Stimulated activated CD8-positive, alpha-beta memory T cell treated with anti-CD3 and anti-CD28 coated beads, Interleukin-15, amount 100 ng/mL, for 4 hours (primary cell): ENCODE results near the gene GALNTL6.

Source experiments
- DNase-seq, 2 donors: peaks; one replicate each; pipeline ENCODE4 v3.0.0-alpha.2; 2020; ENCODE audit warnings: low read depth in 2 of 2

GALNTL6 gene

GRCh38 chr4:173056271-173056670, 1243.1 kb downstream of the GALNTL6 start:
- no peak for DNase-seq

- no peak for DNase-seq
Observed at GRCh38 chr4:173056710-173057109, 1243.5 kb downstream of the GALNTL6 start.

- DNase-seq = no peak
Observed at GRCh38 chr4:173057442-173057841, 1244.2 kb downstream of the GALNTL6 start.

- DNase-seq = no peak
Observed at GRCh38 chr4:173057901-173058300, 1244.7 kb downstream of the GALNTL6 start.

GRCh38 chr4:173061160-173061559, 1248.0 kb downstream of the GALNTL6 start:
- no peak for DNase-seq

- no peak for DNase-seq
Observed at GRCh38 chr4:173073939-173074500, 1260.8 kb downstream of the GALNTL6 start.

GRCh38 chr4:173074501-173074946, 1261.3 kb downstream of the GALNTL6 start:
- DNase-seq = no peak

GRCh38 chr4:173076903-173077634, 1263.9 kb downstream of the GALNTL6 start:
- DNase-seq = no peak

- DNase-seq = no peak
Observed at GRCh38 chr4:173088144-173088543, 1274.9 kb downstream of the GALNTL6 start.
